ENCODE data around the gene DCLK2. TPM values are rescaled to one million over a fixed set of nuclear protein-coding genes. Genes with fewer than 3 reads are reported as not detected.

DCLK2 gene
- total RNA-seq, 1 donor from 2014 or later, result 0.21 TPM

DNA sequence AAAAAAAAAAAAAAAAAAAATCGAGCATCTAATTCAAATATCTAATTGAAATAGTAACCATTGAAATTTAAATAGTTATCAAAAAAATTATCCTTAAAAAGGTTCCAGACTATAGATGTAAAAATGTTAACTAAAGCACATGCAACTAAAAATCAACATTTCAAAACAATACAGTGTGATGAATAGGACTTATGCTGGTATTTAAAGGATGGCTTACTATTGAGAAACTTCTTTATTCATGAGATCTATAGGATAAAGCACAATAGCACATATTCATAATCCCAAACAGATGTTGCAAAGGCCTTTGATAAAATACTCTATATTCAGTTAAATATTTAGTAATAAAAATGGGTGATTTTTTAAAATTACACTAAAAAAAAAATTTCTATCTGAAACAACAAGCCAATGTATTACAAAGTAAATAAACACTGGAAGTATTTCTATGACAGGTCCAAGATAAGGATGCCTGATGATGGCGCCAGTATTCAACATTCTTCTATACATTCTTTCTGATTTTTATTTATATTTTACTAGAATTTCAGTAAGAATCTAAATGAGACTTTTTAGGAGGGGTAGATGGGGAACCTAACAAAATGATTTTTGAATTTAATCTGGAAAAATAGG lies 26.3 kb downstream of the DCLK2 start:
- intact Hi-C loops (cut with micrococcal nuclease), result no loop called here
- DNase-seq (ENCODE audit: low spot score), result no peak

GRCh38 chr4:150106886-150107285 lies 28.6 kb downstream of the DCLK2 start:
- no peak for DNase-seq (ENCODE audit: low spot score)
- intact Hi-C loops (cut with micrococcal nuclease), result no loop called here
- Mint-ChIP-seq H3K4me3 (ENCODE audit: low read depth) (no peak overlapping the region), H3K27me3 (ENCODE audit: low read depth) (peaks cover 7% of the 10 kb centered on the region), H3K4me1 (ENCODE audit: low read depth) (no peaks in the 10 kb centered on the region), H3K36me3 (ENCODE audit: low read depth) (no peaks in the 10 kb centered on the region), H3K27ac (no peak overlapping the region), H3K9me3 (no peaks in the 10 kb centered on the region)

More for the DNA sequence above, 26.3 kb downstream of the DCLK2 start:
- H3K9me3 Mint-ChIP-seq, result no peaks in the 10 kb centered on the region
- H3K36me3 Mint-ChIP-seq (ENCODE audit: low read depth), result no peaks in the 10 kb centered on the region
- no peaks in the 10 kb centered on the region for H3K4me1 Mint-ChIP-seq (ENCODE audit: low read depth)
- peaks cover 7% of the 10 kb centered on the region for H3K27me3 Mint-ChIP-seq (ENCODE audit: low read depth)
- H3K4me3 Mint-ChIP-seq (ENCODE audit: low read depth), result no peak overlapping the region
- no peak overlapping the region for H3K27ac Mint-ChIP-seq

DNA sequence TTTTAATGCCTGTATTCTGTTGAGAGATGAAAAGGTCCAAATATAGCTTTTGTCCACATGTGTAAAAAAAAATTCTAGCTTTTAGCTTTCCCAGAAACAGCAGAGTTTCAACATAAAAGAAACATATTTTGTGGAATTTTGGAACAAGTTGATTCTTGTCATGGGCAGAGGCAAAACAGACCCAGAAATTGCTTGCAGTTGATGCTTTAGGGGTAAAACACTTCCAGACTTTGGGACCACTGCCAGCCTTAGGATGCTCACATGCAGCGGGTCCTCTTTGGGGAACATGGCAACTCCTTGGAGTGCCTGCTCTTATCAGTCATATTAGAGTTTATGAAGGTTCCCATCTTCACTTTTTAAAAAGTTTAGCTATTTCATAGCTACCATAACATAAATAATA lies 30.4 kb downstream of the DCLK2 start:
- Mint-ChIP-seq H3K4me3 (ENCODE audit: low read depth) (no peak overlapping the region), H3K27me3 (ENCODE audit: low read depth) (peaks cover 7% of the 10 kb centered on the region), H3K27ac (no peak overlapping the region), H3K36me3 (ENCODE audit: low read depth) (no peaks in the 10 kb centered on the region), H3K4me1 (ENCODE audit: low read depth) (peaks cover 1% of the 10 kb centered on the region), H3K9me3 (peaks cover 6% of the 10 kb centered on the region)
- intact Hi-C loops (cut with micrococcal nuclease), result no loop called here
- DNase-seq (ENCODE audit: low spot score), result no peak

DNA sequence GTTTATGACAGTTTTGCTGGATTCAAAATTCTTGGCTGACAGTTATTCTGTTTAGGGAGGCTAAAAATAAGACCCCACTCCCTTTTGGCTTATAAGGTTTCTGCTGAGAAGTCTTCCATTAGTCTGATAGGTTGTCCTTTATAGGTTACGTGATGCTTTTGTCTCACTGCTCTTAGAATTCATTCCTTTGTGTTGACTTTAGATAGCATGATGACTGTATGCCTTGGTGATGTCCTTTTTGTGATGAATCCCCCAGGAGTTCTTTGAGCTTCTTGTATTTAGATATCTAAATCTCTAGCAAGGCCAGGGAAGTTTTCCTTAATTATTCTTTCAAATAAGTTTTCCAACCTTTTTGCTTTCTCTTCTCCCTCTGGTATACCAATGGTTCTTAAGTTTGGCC lies 36.4 kb downstream of the DCLK2 start:
- Mint-ChIP-seq H3K9me3 (peaks cover 11% of the 10 kb centered on the region), H3K36me3 (ENCODE audit: low read depth) (no peaks in the 10 kb centered on the region), H3K27me3 (ENCODE audit: low read depth) (peaks cover 6% of the 10 kb centered on the region), H3K4me1 (ENCODE audit: low read depth) (peaks cover 2% of the 10 kb centered on the region), H3K4me3 (ENCODE audit: low read depth) (no peak overlapping the region), H3K27ac (no peak overlapping the region)
- DNase-seq (ENCODE audit: low spot score), result no peak
- intact Hi-C loops (cut with micrococcal nuclease), result no loop called here

DNA sequence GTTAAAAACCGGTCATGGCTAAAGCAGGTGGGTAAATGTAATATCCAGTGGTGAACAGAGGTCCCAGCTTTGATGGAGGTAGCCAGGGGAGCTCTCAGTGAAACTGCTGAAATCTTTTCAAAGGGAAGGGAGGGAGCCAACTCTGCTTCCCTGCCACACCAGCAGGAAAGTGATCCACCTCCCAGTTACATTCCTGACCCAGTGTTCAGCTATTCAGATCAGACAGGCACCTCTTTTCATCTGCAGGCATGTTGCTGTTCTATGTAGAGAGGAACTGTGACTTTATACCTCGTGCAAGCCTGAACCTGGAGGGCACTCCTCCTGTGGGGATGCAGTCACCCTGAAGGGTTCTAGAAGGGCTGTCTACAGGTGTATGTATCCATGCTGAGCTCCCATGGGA lies 37.6 kb downstream of the DCLK2 start:
- Mint-ChIP-seq H3K27ac (no peak overlapping the region), H3K36me3 (ENCODE audit: low read depth) (no peaks in the 10 kb centered on the region), H3K27me3 (ENCODE audit: low read depth) (peaks cover 6% of the 10 kb centered on the region), H3K4me1 (ENCODE audit: low read depth) (peaks cover 2% of the 10 kb centered on the region), H3K9me3 (peaks cover 11% of the 10 kb centered on the region), H3K4me3 (ENCODE audit: low read depth) (no peak overlapping the region)
- intact Hi-C loops (cut with micrococcal nuclease), result no loop called here
- DNase-seq (ENCODE audit: low spot score), result no peak

GRCh38 chr4:150116506-150116905 lies 38.3 kb downstream of the DCLK2 start:
- H3K4me3 Mint-ChIP-seq (ENCODE audit: low read depth), result no peak overlapping the region
- intact Hi-C loops (cut with micrococcal nuclease), result no loop called here

GRCh38 chr4:150117094-150117493 lies 38.8 kb downstream of the DCLK2 start:
- Mint-ChIP-seq H3K4me1 (ENCODE audit: low read depth) (peaks cover 2% of the 10 kb centered on the region), H3K4me3 (ENCODE audit: low read depth) (no peak overlapping the region), H3K36me3 (ENCODE audit: low read depth) (no peaks in the 10 kb centered on the region), H3K9me3 (peaks cover 19% of the 10 kb centered on the region), H3K27ac (no peak overlapping the region), H3K27me3 (ENCODE audit: low read depth) (peaks cover 6% of the 10 kb centered on the region)
- no peak for DNase-seq (ENCODE audit: low spot score)
- intact Hi-C loops (cut with micrococcal nuclease), result no loop called here

More at GRCh38 chr4:150116506-150116905, 38.3 kb downstream of the DCLK2 start:
- H3K27ac Mint-ChIP-seq, result no peak overlapping the region
- no peaks in the 10 kb centered on the region for H3K36me3 Mint-ChIP-seq (ENCODE audit: low read depth)
- H3K27me3 Mint-ChIP-seq (ENCODE audit: low read depth), result peaks cover 6% of the 10 kb centered on the region
- no peak for DNase-seq (ENCODE audit: low spot score)
- H3K9me3 Mint-ChIP-seq, result peaks cover 15% of the 10 kb centered on the region
- peaks cover 2% of the 10 kb centered on the region for H3K4me1 Mint-ChIP-seq (ENCODE audit: low read depth)

GRCh38 chr4:150117629-150118028 lies 39.4 kb downstream of the DCLK2 start:
- no peaks in the 10 kb centered on the region for H3K36me3 Mint-ChIP-seq (ENCODE audit: low read depth)
- H3K4me1 Mint-ChIP-seq (ENCODE audit: low read depth), result peaks cover 2% of the 10 kb centered on the region
- DNase-seq (ENCODE audit: low spot score), result no peak
- H3K4me3 Mint-ChIP-seq (ENCODE audit: low read depth), result no peak overlapping the region
- intact Hi-C loops (cut with micrococcal nuclease), result no loop called here
- peaks cover 6% of the 10 kb centered on the region for H3K27me3 Mint-ChIP-seq (ENCODE audit: low read depth)
- peaks cover 19% of the 10 kb centered on the region for H3K9me3 Mint-ChIP-seq
- H3K27ac Mint-ChIP-seq, result no peak overlapping the region

- Mint-ChIP-seq H3K36me3 (ENCODE audit: low read depth) (no peaks in the 10 kb centered on the region), H3K4me3 (ENCODE audit: low read depth) (no peak overlapping the region), H3K4me1 (ENCODE audit: low read depth) (peaks cover 3% of the 10 kb centered on the region), H3K27ac (no peak overlapping the region), H3K9me3 (peaks cover 12% of the 10 kb centered on the region), H3K27me3 (ENCODE audit: low read depth) (no peaks in the 10 kb centered on the region)
- no peak for DNase-seq (ENCODE audit: low spot score)
- intact Hi-C loops (cut with micrococcal nuclease), result no loop called here
These were observed 41.2 kb downstream of the DCLK2 start for GRCh38 chr4:150119492-150119891.

- Mint-ChIP-seq H3K4me3 (ENCODE audit: low read depth) (no peak overlapping the region), H3K36me3 (ENCODE audit: low read depth) (no peaks in the 10 kb centered on the region), H3K27me3 (ENCODE audit: low read depth) (no peaks in the 10 kb centered on the region), H3K4me1 (ENCODE audit: low read depth) (peaks cover 3% of the 10 kb centered on the region), H3K9me3 (peaks cover 9% of the 10 kb centered on the region), H3K27ac (no peak overlapping the region)
- DNase-seq (ENCODE audit: low spot score), result no peak
- intact Hi-C loops (cut with micrococcal nuclease), result no loop called here
These were observed 44.8 kb downstream of the DCLK2 start for GRCh38 chr4:150123087-150123486.

- H3K9me3 Mint-ChIP-seq, result peaks cover 9% of the 10 kb centered on the region
- H3K36me3 Mint-ChIP-seq (ENCODE audit: low read depth), result no peaks in the 10 kb centered on the region
- H3K27me3 Mint-ChIP-seq (ENCODE audit: low read depth), result no peaks in the 10 kb centered on the region
- intact Hi-C loops (cut with micrococcal nuclease), result no loop called here
- H3K4me1 Mint-ChIP-seq (ENCODE audit: low read depth), result peaks cover 3% of the 10 kb centered on the region
- no peak overlapping the region for H3K27ac Mint-ChIP-seq
- H3K4me3 Mint-ChIP-seq (ENCODE audit: low read depth), result no peak overlapping the region
- no peak for DNase-seq (ENCODE audit: low spot score)
These were observed 45.8 kb downstream of the DCLK2 start for GRCh38 chr4:150123796-150124677.

DNA sequence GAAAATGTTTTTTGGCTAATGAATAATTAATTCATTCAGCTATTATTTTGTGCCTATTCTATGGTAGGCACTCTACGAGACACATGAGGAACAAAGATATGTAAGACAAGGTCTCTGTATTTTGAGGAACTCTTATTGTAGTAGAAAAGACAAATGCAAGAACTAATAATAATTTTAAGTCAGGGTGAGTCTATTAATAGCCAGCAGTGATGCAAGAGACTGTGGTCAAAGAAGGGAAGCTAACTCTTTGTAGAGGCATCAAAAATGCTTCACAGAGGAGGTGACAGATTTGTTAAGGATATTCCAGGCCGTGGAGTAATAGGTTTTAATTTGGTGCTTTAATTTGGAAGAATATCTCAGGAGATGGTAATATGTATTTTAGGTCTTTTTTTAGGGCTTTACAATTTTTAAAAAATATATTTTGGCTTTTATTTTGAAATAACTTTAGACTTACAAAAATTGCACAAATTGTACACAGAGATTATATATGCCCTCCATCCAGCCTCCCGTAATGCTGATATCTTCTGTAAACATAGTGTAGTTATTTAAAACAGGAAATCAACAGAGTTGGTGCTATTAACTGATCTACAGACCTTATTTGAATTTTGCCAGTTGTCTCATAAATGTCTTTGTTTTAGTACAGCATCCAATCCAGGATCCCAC lies 48.1 kb downstream of the DCLK2 start:
- no peak overlapping the region for H3K27ac Mint-ChIP-seq
- peaks cover 3% of the 10 kb centered on the region for H3K4me1 Mint-ChIP-seq (ENCODE audit: low read depth)
- H3K9me3 Mint-ChIP-seq, result peaks cover 7% of the 10 kb centered on the region
- H3K4me3 Mint-ChIP-seq (ENCODE audit: low read depth), result no peak overlapping the region
- H3K27me3 Mint-ChIP-seq (ENCODE audit: low read depth), result peaks cover 2% of the 10 kb centered on the region
- intact Hi-C loops (cut with micrococcal nuclease), result no loop called here
- no peak for DNase-seq (ENCODE audit: low spot score)
- H3K36me3 Mint-ChIP-seq (ENCODE audit: low read depth), result no peaks in the 10 kb centered on the region

GRCh38 chr4:150126864-150127203 lies 48.6 kb downstream of the DCLK2 start:
- H3K27ac Mint-ChIP-seq, result no peak overlapping the region
- no peak for DNase-seq (ENCODE audit: low spot score)
- no peak overlapping the region for H3K4me3 Mint-ChIP-seq (ENCODE audit: low read depth)
- H3K4me1 Mint-ChIP-seq (ENCODE audit: low read depth), result peaks cover 3% of the 10 kb centered on the region
- H3K27me3 Mint-ChIP-seq (ENCODE audit: low read depth), result peaks cover 2% of the 10 kb centered on the region
- peaks cover 2% of the 10 kb centered on the region for H3K9me3 Mint-ChIP-seq
- intact Hi-C loops (cut with micrococcal nuclease), result no loop called here
- H3K36me3 Mint-ChIP-seq (ENCODE audit: low read depth), result no peaks in the 10 kb centered on the region

All from activated T-helper 2 cell treated with anti-CD3 and anti-CD28 coated beads, Interferon-gamma antibody, Interleukin-2, Interleukin-4, amounts not matched to agents 10 μg/mL and 5 μg/mL and 100 μg/mL, durations not matched to agents 14 hours and 24 hours and 36 hours (primary cell).